ENCODE measurements around the gene SIT1.

GRCh38 chr9:35609001-35609819 is 41.5 kb downstream of the SIT1 start:
- no peak for TF ChIP-seq CTCF (IDR thresholded peaks at IDR 0.05)
- no peak for TF ChIP-seq POLR2A (IDR thresholded peaks at IDR 0.05)
- no peak for TF ChIP-seq EP300 (IDR thresholded peaks at IDR 0.05)
- TF ChIP-seq POLR2AphosphoS5 (IDR thresholded peaks at IDR 0.05), result no peak
